HepG2 (cell line): ENCODE data around the gene FGF21. TPM values are rescaled to one million over a fixed set of nuclear protein-coding genes. Genes with fewer than 3 reads are reported as not detected.

Source experiments
- ATAC-seq: fragments of 200-7000 bp; cut with Tn5 transposase; 3 replicates; pipeline ENCODE4 v1.9.1; 2020; ENCODE audit warnings: mild to moderate bottlenecking, moderate library complexity
- BruUV-seq: library from RNA; stranded (reverse); fragments of 400-500 nt; replicated peaks from 2 replicates; lab custom pipeline; 2021; lab: Mats Ljungman, UMichigan
- CTCF ChIA-PET: fragments of 300-600 bp; formaldehyde crosslinking; extraction: SDS; loops from one replicate; lab custom pipeline; 2021; ENCODE audit warnings: low total read pairs, inconsistent platforms, low intra/inter-chr PET ratio; lab: Yijun Ruan, JAX
- POLR2A ChIA-PET: fragments of 350-600 bp; sonication (Branson Sonifier 250); formaldehyde crosslinking; loops from one replicate; lab custom pipeline; 2020; ENCODE audit warnings: antibody characterized with exemption, inconsistent platforms; lab: Yijun Ruan, JAX
- DNase-seq: peaks from one replicate; pipeline ENCODE4 v3.0.0-alpha.2; 2015; ENCODE audit warnings: low spot score
- FAIRE-seq: peaks from 3 replicates; lab custom pipeline; 2011; peaks lifted over from hg19 to GRCh38; lab: Jason Lieb, UNC
- H2AFZ ChIP-seq: one replicate; pipeline ENCODE4 v1.6.1; 2011; ENCODE audit warnings: low read length, inconsistent platforms
- H3K27ac ChIP-seq: fragments of 300-600 bp; 3 replicates; pipeline ENCODE4 v1.8.0; 2011; ENCODE audit warnings: mixed run types, mild to moderate bottlenecking, mixed read lengths, low read length, inconsistent platforms; ENCODE audit not compliant: insufficient read depth; ENCODE audit errors: extremely low read length
- H3K27me3 ChIP-seq, 2 experiments: fragments of 200-600 bp in 1 of 2; 2 replicates in 1 of 2; 3 replicates in 1 of 2; pipeline versions ENCODE4 v1.6.0 to v1.8.0; 2011; ENCODE audit warnings: low read length in 2 of 2, mild to moderate bottlenecking in 2 of 2, moderate library complexity in 2 of 2, inconsistent platforms in 1 of 2; ENCODE audit not compliant: insufficient read depth in 2 of 2, control insufficient read depth in 1 of 2
- H3K36me3 ChIP-seq, 2 experiments: fragments of 200-600 bp in 1 of 2; replicated peaks in 1 of 2; 2 replicates in 1 of 2; 3 replicates in 1 of 2; pipeline versions ENCODE4 v1.5.1 to v1.8.0; 2011; ENCODE audit warnings: low read length in 2 of 2, inconsistent platforms in 1 of 2; ENCODE audit not compliant: insufficient read depth in 2 of 2, control insufficient read depth in 1 of 2
- H3K4me1 ChIP-seq: 2 replicates; pipeline ENCODE4 v1.5.1; 2012; ENCODE audit warnings: low read length, inconsistent platforms; ENCODE audit not compliant: insufficient read depth
- H3K4me2 ChIP-seq: 2 replicates; pipeline ENCODE4 v1.6.0; 2011; ENCODE audit warnings: low read depth, low read length, inconsistent platforms
- H3K4me3 ChIP-seq, 3 experiments: fragments of 200-600 bp in 1 of 3; sonication (generic), shearing (Covaris generic) in 1 of 3; replicated peaks in 1 of 3; 2 replicates each; pipeline ENCODE4 v1.5.1; 2011 to 2016; ENCODE audit warnings: low read length in 3 of 3, inconsistent platforms in 2 of 3, low read depth in 2 of 3, mild to moderate bottlenecking in 2 of 3, control low read depth in 1 of 3, mixed read lengths in 1 of 3; ENCODE audit not compliant: insufficient read depth in 1 of 3
- H3K79me2 ChIP-seq: one replicate; pipeline ENCODE4 v1.6.1; 2011; ENCODE audit warnings: low read length, inconsistent platforms; ENCODE audit not compliant: insufficient read depth
- H3K9ac ChIP-seq: 2 replicates; pipeline ENCODE4 v1.6.0; 2011; ENCODE audit warnings: mild to moderate bottlenecking, low read depth, low read length, inconsistent platforms; ENCODE audit not compliant: insufficient read depth
- H3K9me3 ChIP-seq: 2 replicates; pipeline ENCODE4 v1.5.1; 2012; ENCODE audit warnings: mild to moderate bottlenecking, low read length
- H4K20me1 ChIP-seq: 2 replicates; pipeline ENCODE4 v1.6.0; 2011; ENCODE audit warnings: inconsistent platforms, mild to moderate bottlenecking, low read length, moderate library complexity; ENCODE audit not compliant: insufficient read depth
- ATF7 ChIP-seq, 2 experiments: fragments of 450-650 bp in 1 of 2; sonication (generic) in 1 of 2; formaldehyde crosslinking in 1 of 2; IDR thresholded peaks; 2 replicates each; pipeline versions ENCODE4 v1.4.0 to v1.6.1; 2016 to 2020; ENCODE audit warnings: antibody characterized with exemption in 1 of 2, mild to moderate bottlenecking in 1 of 2, missing genetic modification reagents in 1 of 2
- DNMT3B ChIP-seq: conservative IDR thresholded peaks from 2 replicates; pipeline ENCODE4 v1.6.1; 2016; ENCODE audit warnings: missing biosample characterization, control low read depth
- GABPB1 ChIP-seq: IDR thresholded peaks from 2 replicates; pipeline ENCODE4 v1.6.1; 2016; ENCODE audit warnings: mild to moderate bottlenecking, missing genetic modification reagents, moderate library complexity, missing compliant biosample characterization
- NFE2L2 ChIP-seq: fragments of 150-350 bp; IDR thresholded peaks from 2 replicates; pipeline ENCODE4 v1.6.1; 2014; ENCODE audit warnings: low read length
- SUZ12 ChIP-seq: fragments of 150-350 bp; IDR thresholded peaks from 2 replicates; pipeline ENCODE4 v1.6.1; 2014; ENCODE audit warnings: low read depth, low read length
- XBP1 ChIP-seq: sonication (generic); formaldehyde crosslinking; IDR thresholded peaks from 2 replicates; pipeline ENCODE4 v1.5.0; 2020; ENCODE audit warnings: missing genetic modification reagents
- ZFP62 ChIP-seq: sonication (generic); formaldehyde crosslinking; IDR thresholded peaks from 2 replicates; pipeline ENCODE4 v1.4.0; 2020; ENCODE audit warnings: missing genetic modification reagents
- ZNF431 ChIP-seq: sonication (generic); formaldehyde crosslinking; IDR thresholded peaks from 2 replicates; pipeline ENCODE4 v1.9.0; 2022; ENCODE audit warnings: missing genetic modification reagents, low read depth, mild to moderate bottlenecking, borderline replicate concordance
- ZNF543 ChIP-seq: sonication (generic); formaldehyde crosslinking; IDR thresholded peaks from 2 replicates; pipeline ENCODE4 v1.4.0; 2020; ENCODE audit warnings: mild to moderate bottlenecking, missing genetic modification reagents
- ZNF629 ChIP-seq: sonication (generic); formaldehyde crosslinking; conservative IDR thresholded peaks from 2 replicates; pipeline ENCODE4 v1.5.0; 2020; ENCODE audit warnings: missing genetic modification reagents
- WGBS: methylation state at CpG from one replicate; pipeline ENCODE4 v1.1.6; 2017; ENCODE audit warnings: low lambda C conversion rate; 5-methylcytosine and 5-hydroxymethylcytosine counted together
- in situ Hi-C: cut with HindIII; loops from 2 replicates; pipeline ENCODE4 v1.10.0; 2017; ENCODE audit warnings: low pct_unique_long_range_greater_than_20kb; ENCODE audit not compliant: extremely low pct_ligation_motif_present
- intact Hi-C: fragments of 100-400 bp; cut with micrococcal nuclease; formaldehyde crosslinking; loops from one replicate; pipeline ENCODE4 v1.10.0; 2022; ENCODE audit not compliant: unreplicated experiment
- polyA plus RNA-seq, 8 experiments: library from polyadenylated mRNA; depleted of rRNA in 3 of 8; stranded (reverse) in 7 of 8; unstranded in 1 of 8; fragments of >200 nt; fragmentation: Illumina TruSeq in 4 of 8; extraction: Trizol in 4 of 8; gene quantifications; 2 replicates each; pipeline versions ENCODE4 v1.2.1 to v1.2.3, GENCODE V29; 2011 to 2016; ENCODE audit warnings: low read depth in 4 of 8, missing spikeins in 1 of 8, mixed read lengths in 1 of 8; ENCODE audit not compliant: insufficient read depth in 1 of 8
- total RNA-seq, 5 experiments: library from RNA; depleted of rRNA; stranded (reverse); fragments of >200 nt; fragmentation: Illumina TruSeq; extraction: Trizol; gene quantifications; 2 replicates each; pipeline ENCODE4 v1.2.3, GENCODE V29; 2016; ENCODE audit warnings: low read depth in 1 of 5
- TF ChIP-seq, protein P1 (sequence below): sonication (generic); formaldehyde crosslinking; conservative IDR thresholded peaks from 2 replicates; pipeline ENCODE4 v1.4.0; 2020; ENCODE audit warnings: mild to moderate bottlenecking, missing genetic modification reagents, moderate library complexity
- TF ChIP-seq, protein P2 (sequence below): sonication (generic); formaldehyde crosslinking; IDR thresholded peaks from 2 replicates; pipeline ENCODE4 v1.5.1; 2020; ENCODE audit warnings: mild to moderate bottlenecking, missing genetic modification reagents
- TF ChIP-seq, protein P3 (sequence below): sonication (generic); formaldehyde crosslinking; IDR thresholded peaks from 2 replicates; pipeline ENCODE4 v1.9.0; 2021; ENCODE audit warnings: missing genetic modification reagents, mild to moderate bottlenecking, borderline replicate concordance

FGF21 gene
- total and polyA plus RNA-seq, 2 of the 13 experiments (the other 11 are each of a cell fraction or from before 2014, with no cell fraction given) = 0.17 TPM; not detected in 1

GRCh38 chr19:48796298-48797083 is 41.2 kb downstream of the FGF21 start (continued):
- TF ChIP-seq, protein P1, sequence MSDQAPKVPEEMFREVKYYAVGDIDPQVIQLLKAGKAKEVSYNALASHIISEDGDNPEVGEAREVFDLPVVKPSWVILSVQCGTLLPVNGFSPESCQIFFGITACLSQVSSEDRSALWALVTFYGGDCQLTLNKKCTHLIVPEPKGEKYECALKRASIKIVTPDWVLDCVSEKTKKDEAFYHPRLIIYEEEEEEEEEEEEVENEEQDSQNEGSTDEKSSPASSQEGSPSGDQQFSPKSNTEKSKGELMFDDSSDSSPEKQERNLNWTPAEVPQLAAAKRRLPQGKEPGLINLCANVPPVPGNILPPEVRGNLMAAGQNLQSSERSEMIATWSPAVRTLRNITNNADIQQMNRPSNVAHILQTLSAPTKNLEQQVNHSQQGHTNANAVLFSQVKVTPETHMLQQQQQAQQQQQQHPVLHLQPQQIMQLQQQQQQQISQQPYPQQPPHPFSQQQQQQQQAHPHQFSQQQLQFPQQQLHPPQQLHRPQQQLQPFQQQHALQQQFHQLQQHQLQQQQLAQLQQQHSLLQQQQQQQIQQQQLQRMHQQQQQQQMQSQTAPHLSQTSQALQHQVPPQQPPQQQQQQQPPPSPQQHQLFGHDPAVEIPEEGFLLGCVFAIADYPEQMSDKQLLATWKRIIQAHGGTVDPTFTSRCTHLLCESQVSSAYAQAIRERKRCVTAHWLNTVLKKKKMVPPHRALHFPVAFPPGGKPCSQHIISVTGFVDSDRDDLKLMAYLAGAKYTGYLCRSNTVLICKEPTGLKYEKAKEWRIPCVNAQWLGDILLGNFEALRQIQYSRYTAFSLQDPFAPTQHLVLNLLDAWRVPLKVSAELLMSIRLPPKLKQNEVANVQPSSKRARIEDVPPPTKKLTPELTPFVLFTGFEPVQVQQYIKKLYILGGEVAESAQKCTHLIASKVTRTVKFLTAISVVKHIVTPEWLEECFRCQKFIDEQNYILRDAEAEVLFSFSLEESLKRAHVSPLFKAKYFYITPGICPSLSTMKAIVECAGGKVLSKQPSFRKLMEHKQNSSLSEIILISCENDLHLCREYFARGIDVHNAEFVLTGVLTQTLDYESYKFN (CRISPR knock-in tag) = no peak
- TF ChIP-seq ZNF543 (CRISPR knock-in tag) = no peak
- TF ChIP-seq ZNF629 (CRISPR knock-in tag) = peak; percentile 85

GRCh38 chr19:48797103-48797502 is 41.8 kb downstream of the FGF21 start:
- in situ Hi-C loops = loop anchor here (5.0 kb wide), 1 partner anchor 40 kb away; the partner anchor contains the start of gene HSD17B14
- H3K4me3 ChIP-seq = no peak overlapping the region
- no peaks in the 10 kb centered on the region for H3K79me2 ChIP-seq
- WGBS = 70% methylated on average over 1 of the region's 7 CpGs
- H3K27ac ChIP-seq = no peak overlapping the region
- H3K9ac ChIP-seq = no peak overlapping the region
- H3K4me2 ChIP-seq = no peak overlapping the region
- DNase-seq (no peak), FAIRE-seq (no peak), ATAC-seq (no peak)
- peaks cover 29% of the 10 kb centered on the region for H3K4me1 ChIP-seq
- no peaks in the 10 kb centered on the region for H3K27me3 ChIP-seq
- CTCF ChIA-PET = no interaction called here
- POLR2A ChIA-PET = interaction anchor here (0.7 to 2.3 kb wide), 2 partner anchors 10 kb away, joined by 3 to 53 read pairs; no protein-coding TSS in a partner anchor
- H4K20me1 ChIP-seq = no peaks in the 10 kb centered on the region
- no TSS peak for BruUV-seq
- H2AFZ ChIP-seq = no peak overlapping the region
- intact Hi-C loops = no loop called here
- H3K36me3 ChIP-seq = no peaks in the 10 kb centered on the region
- H3K9me3 ChIP-seq = no peaks in the 10 kb centered on the region
- no peak for TF ChIP-seq XBP1
- no peak for TF ChIP-seq ATF7 (IDR thresholded peaks at IDR 0.05)
- TF ChIP-seq ATF7 (CRISPR knock-in tag; IDR thresholded peaks at IDR 0.05) = no peak
- TF ChIP-seq DNMT3B (CRISPR knock-in tag) = no peak
- no peak for TF ChIP-seq ZNF431 (CRISPR knock-in tag)
- TF ChIP-seq, protein P2, sequence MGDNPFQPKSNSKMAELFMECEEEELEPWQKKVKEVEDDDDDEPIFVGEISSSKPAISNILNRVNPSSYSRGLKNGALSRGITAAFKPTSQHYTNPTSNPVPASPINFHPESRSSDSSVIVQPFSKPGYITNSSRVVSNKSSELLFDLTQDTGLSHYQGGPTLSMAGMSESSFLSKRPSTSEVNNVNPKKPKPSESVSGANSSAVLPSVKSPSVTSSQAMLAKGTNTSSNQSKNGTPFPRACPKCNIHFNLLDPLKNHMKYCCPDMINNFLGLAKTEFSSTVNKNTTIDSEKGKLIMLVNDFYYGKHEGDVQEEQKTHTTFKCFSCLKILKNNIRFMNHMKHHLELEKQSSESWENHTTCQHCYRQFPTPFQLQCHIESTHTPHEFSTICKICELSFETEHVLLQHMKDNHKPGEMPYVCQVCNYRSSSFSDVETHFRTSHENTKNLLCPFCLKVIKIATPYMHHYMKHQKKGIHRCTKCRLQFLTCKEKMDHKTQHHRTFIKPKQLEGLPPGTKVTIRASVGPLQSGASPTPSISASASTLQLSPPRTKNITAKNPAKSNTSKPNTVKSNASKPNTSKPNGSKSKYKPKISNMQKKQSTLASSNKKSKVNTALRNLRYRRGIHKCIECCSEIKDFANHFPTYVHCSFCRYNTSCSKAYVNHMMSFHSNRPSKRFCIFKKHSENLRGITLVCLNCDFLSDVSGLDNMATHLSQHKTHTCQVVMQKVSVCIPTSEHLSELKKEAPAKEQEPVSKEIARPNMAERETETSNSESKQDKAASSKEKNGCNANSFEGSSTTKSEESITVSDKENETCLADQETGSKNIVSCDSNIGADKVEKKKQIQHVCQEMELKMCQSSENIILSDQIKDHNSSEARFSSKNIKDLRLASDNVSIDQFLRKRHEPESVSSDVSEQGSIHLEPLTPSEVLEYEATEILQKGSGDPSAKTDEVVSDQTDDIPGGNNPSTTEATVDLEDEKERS = no peak
- TF ChIP-seq, protein P3, sequence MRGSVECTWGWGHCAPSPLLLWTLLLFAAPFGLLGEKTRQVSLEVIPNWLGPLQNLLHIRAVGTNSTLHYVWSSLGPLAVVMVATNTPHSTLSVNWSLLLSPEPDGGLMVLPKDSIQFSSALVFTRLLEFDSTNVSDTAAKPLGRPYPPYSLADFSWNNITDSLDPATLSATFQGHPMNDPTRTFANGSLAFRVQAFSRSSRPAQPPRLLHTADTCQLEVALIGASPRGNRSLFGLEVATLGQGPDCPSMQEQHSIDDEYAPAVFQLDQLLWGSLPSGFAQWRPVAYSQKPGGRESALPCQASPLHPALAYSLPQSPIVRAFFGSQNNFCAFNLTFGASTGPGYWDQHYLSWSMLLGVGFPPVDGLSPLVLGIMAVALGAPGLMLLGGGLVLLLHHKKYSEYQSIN (CRISPR knock-in tag) = no peak
- no peak for TF ChIP-seq ZFP62 (CRISPR knock-in tag)
- TF ChIP-seq NFE2L2 = no peak
- no peak for TF ChIP-seq GABPB1 (CRISPR knock-in tag)
- no peak for TF ChIP-seq SUZ12
